ENCODE measurements around the gene DIMT1. TPM values are rescaled to one million over a fixed set of nuclear protein-coding genes. Genes with fewer than 3 reads are reported as not detected.

The DIMT1 gene
- total and polyA plus RNA-seq, 2 of the 4 experiments (the other 2 are of a cell fraction): 27.5 to 46.4 TPM

GRCh38 chr5:62348723-62349481, 54.8 kb downstream of the DIMT1 start (continued):
- TF ChIP-seq CTCF (conservative IDR thresholded peaks at IDR 0.05; ENCODE audit: low read depth, low read length): no peak
- no peak for TF ChIP-seq NFE2L2 (IDR thresholded peaks at IDR 0.05; ENCODE audit: low read depth, low read length)

GRCh38 chr5:62347928-62348327, 55.8 kb downstream of the DIMT1 start:
- no peak overlapping the region for H2AK9ac ChIP-seq (replicated peaks; ENCODE audit: low read depth, low read length, poor library complexity)
- H3K4ac ChIP-seq (ENCODE audit: low read depth, low read length): no peak overlapping the region
- H3K4me2 ChIP-seq (ENCODE audit: low read depth, low read length): no peak overlapping the region
- no peak overlapping the region for H2AFZ ChIP-seq (replicated peaks; ENCODE audit: low read length, poor library complexity)
- H3K56ac ChIP-seq (ENCODE audit: extremely low read depth, insufficient read depth, low read length): no peak overlapping the region
- TF ChIP-seq MAFK (IDR thresholded peaks at IDR 0.05; ENCODE audit: low read depth, low read length) (no peak), RAD21 (IDR thresholded peaks at IDR 0.05; ENCODE audit: low read length) (no peak), ELK1 (IDR thresholded peaks at IDR 0.05; ENCODE audit: borderline replicate concordance, low read depth, low read length) (no peak), POLR2A (IDR thresholded peaks at IDR 0.05; ENCODE audit: low read depth, low read length) (no peak), MAZ (IDR thresholded peaks at IDR 0.05; ENCODE audit: borderline replicate concordance, low read depth, low read length) (no peak), RFX5 (IDR thresholded peaks at IDR 0.05; ENCODE audit: low read depth, low read length) (no peak)
- H3K9ac ChIP-seq (ENCODE audit: low read depth, low read length): no peak overlapping the region
- no peaks in the 10 kb centered on the region for H3K9me3 ChIP-seq (ENCODE audit: control insufficient read depth, insufficient read depth, low read length)
- H4K8ac ChIP-seq (ENCODE audit: low read depth in 2 of 2, low read length in 2 of 2): no peak overlapping the region
- H3K14ac ChIP-seq (replicated peaks; ENCODE audit: low read depth, low read length): no peak overlapping the region
- ChIA-PET POLR2A (ENCODE audit: unreplicated experiment) (no interaction called here), CTCF (no interaction called here)
- no peaks in the 10 kb centered on the region for H3K9me1 ChIP-seq (ENCODE audit: insufficient read depth, low read length)
- no TSS peak for BruUV-seq (replicated peaks)
- no peaks in the 10 kb centered on the region for H3K27me3 ChIP-seq (ENCODE audit: control insufficient read depth, insufficient read depth, low read length)
- peaks cover 10% of the 10 kb centered on the region for H3K36me3 ChIP-seq (ENCODE audit: control insufficient read depth, insufficient read depth, low read length)
- no peak overlapping the region for H3K27ac ChIP-seq (ENCODE audit: insufficient read depth, low read length)
- ATAC-seq (ENCODE audit: low read depth): no peak
- H3K4me3 ChIP-seq (ENCODE audit: insufficient read depth, low read depth, low read length): no peak overlapping the region
- H4K20me1 ChIP-seq (ENCODE audit: insufficient read depth, low read length): no peaks in the 10 kb centered on the region; the same call in 1 of the 2 replicates
- intact Hi-C loops (cut with micrococcal nuclease): no loop called here
- no peak overlapping the region for H3K18ac ChIP-seq (ENCODE audit: low read depth, low read length)
- no CpG with 5 or more reads among the region's 1 CpG for WGBS, 2 experiments (ENCODE audit: extremely low coverage in 2 of 2, insufficient read length in 1 of 2)
- H4K5ac ChIP-seq (ENCODE audit: low read depth, low read length): no peak overlapping the region
- H3K79me1 ChIP-seq (ENCODE audit: low read depth in 1 of 2, low read length in 2 of 2): peaks cover 16% of the 10 kb centered on the region in 2 experiments
- in situ Hi-C loops (cut with MboI; ENCODE audit: low sequenced_read_pairs): no loop called here
- no peak overlapping the region for H2AK5ac ChIP-seq (ENCODE audit: low read depth, low read length)
- H3K23ac ChIP-seq (ENCODE audit: low read depth, low read length): no peak overlapping the region
- no peak overlapping the region for H4K91ac ChIP-seq (ENCODE audit: insufficient read depth, low read depth, low read length)
- dilution Hi-C loops (cut with HindIII; ENCODE audit: low sequenced_read_pairs, unreplicated experiment): no loop called here
- no peak overlapping the region for H2BK20ac ChIP-seq (ENCODE audit: low read depth, low read length)
- no peak overlapping the region for H2BK15ac ChIP-seq (ENCODE audit: low read depth, low read length)
- H3K4me1 ChIP-seq (ENCODE audit: control insufficient read depth, insufficient read depth, low read length): no peaks in the 10 kb centered on the region
- no peak for DNase-seq
- H2BK120ac ChIP-seq (ENCODE audit: low read depth, low read length): no peak overlapping the region
- no peak overlapping the region for H2BK5ac ChIP-seq (ENCODE audit: low read depth, low read length, poor library complexity, severe bottlenecking)

All from IMR-90 (cell line).